GM18909 (cell line): ENCODE results near the gene ATP1B1.
"Not testable (repeated sequence)": the region's sequence is repeated elsewhere in the genome, so short reads cannot be mapped to it uniquely, and the experiment has no call there.

Experiments used
- ATAC-seq: cut with Tn5 transposase; IDR thresholded peaks from one replicate; pipeline ENCODE4 v1.9.1; 2021; ENCODE audit warnings: mild to moderate bottlenecking; ENCODE audit not compliant: unreplicated experiment, poor library complexity

The ATP1B1 gene

GRCh38 chr1:169113613-169114119, 7.2 kb downstream of the ATP1B1 start:
- ATAC-seq = no peak

- peak; percentile 83 for ATAC-seq
These were observed 9.5 kb downstream of the ATP1B1 start for GRCh38 chr1:169115891-169116585.

- ATAC-seq = no peak
These were observed 10.5 kb downstream of the ATP1B1 start for GRCh38 chr1:169117014-169117413.

- ATAC-seq = no peak
These were observed 11.1 kb downstream of the ATP1B1 start for GRCh38 chr1:169117599-169117998.

GRCh38 chr1:169118227-169118626, 11.7 kb downstream of the ATP1B1 start:
- no peak for ATAC-seq

- ATAC-seq = no peak
These were observed 12.9 kb downstream of the ATP1B1 start for GRCh38 chr1:169119405-169119804.

- ATAC-seq = no peak
These were observed 13.6 kb downstream of the ATP1B1 start for GRCh38 chr1:169120066-169120465.

- ATAC-seq = no peak
These were observed 14.8 kb downstream of the ATP1B1 start for GRCh38 chr1:169121146-169121923.

GRCh38 chr1:169122976-169123375, 16.5 kb downstream of the ATP1B1 start:
- ATAC-seq = peak; percentile 66

- no peak for ATAC-seq
These were observed 18.0 kb downstream of the ATP1B1 start for GRCh38 chr1:169124459-169124858.

GRCh38 chr1:169125597-169125996, 19.1 kb downstream of the ATP1B1 start:
- not testable (repeated sequence) for ATAC-seq

GRCh38 chr1:169126335-169126734, 19.8 kb downstream of the ATP1B1 start:
- ATAC-seq = no peak

- no peak for ATAC-seq
These were observed 20.8 kb downstream of the ATP1B1 start for GRCh38 chr1:169127305-169127704.

GRCh38 chr1:169128562-169128961, 22.1 kb downstream of the ATP1B1 start:
- no peak for ATAC-seq

- no peak for ATAC-seq
These were observed 22.8 kb downstream of the ATP1B1 start for GRCh38 chr1:169129109-169129784.

- ATAC-seq = no peak
These were observed 24.2 kb downstream of the ATP1B1 start for GRCh38 chr1:169130683-169131082.

- no peak for ATAC-seq
These were observed 26.2 kb downstream of the ATP1B1 start for GRCh38 chr1:169132512-169133227.

- ATAC-seq = no peak
These were observed 26.7 kb downstream of the ATP1B1 start for GRCh38 chr1:169133228-169133576.

GRCh38 chr1:169133801-169134502, 27.5 kb downstream of the ATP1B1 start:
- no peak for ATAC-seq

- no peak for ATAC-seq
These were observed 30.9 kb downstream of the ATP1B1 start for GRCh38 chr1:169137357-169137756.
